A549 treated with CpdA at 1 μM for 4 hours (cell line): Measurements from ENCODE around the gene FXYD2. TPM values are rescaled to one million over a fixed set of nuclear protein-coding genes. Genes with fewer than 3 reads are reported as not detected.

ENCODE experiments used
- total RNA-seq: library from RNA; stranded (reverse); fragments of 200-300 nt; extraction: Qiagen RNA extraction; gene quantifications from 5 replicates; pipeline ENCODE4 v1.2.3, GENCODE V29; 2022; ENCODE audit warnings: low read depth

FXYD2 gene
- total RNA-seq: 11.8 to 22.6 TPM (median 16.9 TPM) in 5 replicates

GRCh38 chr11:117824571-117825537, at the start of gene FXYD2:
FXYD2 (minus strand) TSS chr11:117824744; CDS start chr11:117824678, 66 bp downstream.

GRCh38 chr11:117796872-117797529, 27.5 kb downstream of the FXYD2 start, which contains the start of gene DSCAML1:
DSCAML1 (minus strand) TSS chr11:117797216; CDS start chr11:117797079, 137 bp downstream.

Other genes starting within 250 kb of the FXYD2 start
- gene DSCAML1, start 27.5 kb downstream of the FXYD2 start, total RNA-seq: 0.13 to 0.37 TPM (median 0.29 TPM) in 5 replicates
- gene FXYD6, start 51.9 kb upstream of the FXYD2 start, total RNA-seq: 0.12 to 0.80 TPM (median 0.27 TPM) in 5 replicates
- not detected in 5 replicates for gene TMPRSS13, start 104.7 kb upstream of the FXYD2 start, total RNA-seq
- gene IL10RA, start 161.7 kb upstream of the FXYD2 start, total RNA-seq: 0.05 to 0.08 TPM (median 0.05 TPM) in 4 of 5 replicates, not detected in the other